Activated CD8-positive, alpha-beta memory T cell treated with anti-CD3 and anti-CD28 coated beads for 4 hours (primary cell): ENCODE measurements around the gene ERMARD.

Experiments used
- DNase-seq, 2 donors: peaks; one replicate each; pipeline ENCODE4 v3.0.0-alpha.2; 2020; ENCODE audit warnings: low read depth in 2 of 2

ERMARD gene

DNA sequence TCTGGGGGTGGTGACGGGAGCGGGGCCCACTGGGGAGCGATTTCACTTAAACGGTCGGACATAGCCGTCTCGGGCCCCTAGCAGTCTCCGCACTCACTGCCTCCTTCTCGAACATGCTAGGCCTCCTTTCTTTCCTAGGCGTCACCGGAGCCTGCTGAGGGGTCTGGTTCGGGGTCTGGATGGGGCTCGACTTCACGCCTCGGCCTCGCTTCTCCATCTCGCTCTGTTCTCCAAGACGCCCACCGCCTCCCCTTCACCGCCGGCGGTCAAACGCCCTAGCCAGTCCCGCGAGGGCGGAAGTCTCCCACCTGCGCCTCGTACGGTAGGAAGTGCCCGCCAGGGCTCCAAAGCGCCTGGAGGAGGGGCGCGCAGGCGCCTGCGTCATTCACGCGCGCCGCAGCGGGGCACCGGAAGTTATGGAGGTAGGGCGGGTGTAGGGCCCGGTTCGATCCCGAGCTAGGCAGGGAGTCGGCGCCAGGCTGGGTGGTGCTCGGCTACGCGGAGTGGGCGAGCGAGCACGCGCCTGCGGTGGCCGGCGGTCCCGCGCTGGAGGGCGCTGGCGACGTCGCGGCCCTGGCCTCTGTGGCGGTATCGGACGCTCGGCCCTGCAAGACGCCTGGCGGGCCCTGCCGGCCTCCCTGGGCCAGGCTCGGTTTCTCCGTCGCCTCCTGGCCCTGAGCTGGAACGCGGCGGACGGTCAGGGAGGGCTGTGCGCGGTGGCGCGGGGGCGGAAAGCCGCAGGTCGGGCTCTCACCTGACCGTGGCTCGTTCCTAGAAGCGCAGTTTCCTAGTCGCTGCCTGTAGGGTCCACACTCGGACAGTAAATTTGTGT, at the start of gene ERMARD, which contains the start of gene DYNLT2:
ERMARD (plus strand) TSS at position 381 of the 832 bp plus-strand sequence; CDS start at position 417, 36 bp downstream.
DYNLT2 (minus strand) TSS at position 331 of the 832 bp plus-strand sequence; CDS start at position 217, 114 bp downstream.
- DNase-seq, result peak; percentile 88 to 89

DNA sequence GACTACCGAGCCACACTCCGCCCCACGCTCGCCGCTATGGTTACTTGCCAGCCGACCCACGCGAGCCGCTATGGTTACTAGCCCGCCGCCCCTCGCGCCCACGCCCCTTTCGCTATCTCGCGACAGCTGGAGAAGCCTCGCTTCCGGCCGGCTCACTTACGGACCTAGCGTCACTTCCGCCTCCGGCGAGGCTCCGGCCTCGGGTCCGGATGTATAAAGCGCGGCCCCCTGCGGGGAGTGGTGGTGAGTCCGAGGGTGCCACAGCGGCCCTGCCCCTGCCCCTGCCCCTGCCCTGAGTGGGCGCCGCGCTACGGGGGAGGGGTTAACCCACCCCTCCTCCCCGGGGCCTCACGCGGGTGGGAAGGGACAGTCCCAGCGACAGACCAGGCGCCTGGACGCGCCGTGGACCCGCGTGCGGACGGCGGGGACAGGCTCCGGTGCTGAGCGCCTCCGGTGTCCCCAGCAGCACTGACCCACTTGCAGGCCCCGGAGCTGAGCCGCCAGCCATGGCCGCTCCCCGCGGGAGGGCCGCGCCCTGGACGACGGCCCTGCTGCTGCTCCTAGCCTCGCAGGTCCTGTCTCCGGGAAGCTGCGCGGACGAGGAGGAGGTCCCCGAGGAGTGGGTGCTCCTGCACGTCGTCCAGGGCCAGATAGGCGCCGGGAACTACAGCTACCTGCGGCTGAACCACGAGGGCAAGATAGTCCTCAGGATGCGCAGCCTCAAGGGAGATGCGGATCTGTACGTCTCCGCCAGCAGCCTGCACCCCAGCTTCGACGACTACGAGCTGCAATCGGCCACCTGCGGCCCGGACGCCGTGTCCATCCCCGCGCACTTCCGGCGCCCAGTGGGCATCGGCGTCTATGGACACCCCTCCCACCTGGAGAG, 49.2 kb upstream of the ERMARD start, which contains the start of the genes C6orf120 and WDR27:
C6orf120 (plus strand) TSS at position 173 of the 886 bp plus-strand sequence; CDS start at position 507, 334 bp downstream.
WDR27 (minus strand) TSS at position 76 of the 886 bp plus-strand sequence. CDS start 13,024 bp downstream, outside the sequence.
- peak; percentile 97 to 98 for DNase-seq

DNA sequence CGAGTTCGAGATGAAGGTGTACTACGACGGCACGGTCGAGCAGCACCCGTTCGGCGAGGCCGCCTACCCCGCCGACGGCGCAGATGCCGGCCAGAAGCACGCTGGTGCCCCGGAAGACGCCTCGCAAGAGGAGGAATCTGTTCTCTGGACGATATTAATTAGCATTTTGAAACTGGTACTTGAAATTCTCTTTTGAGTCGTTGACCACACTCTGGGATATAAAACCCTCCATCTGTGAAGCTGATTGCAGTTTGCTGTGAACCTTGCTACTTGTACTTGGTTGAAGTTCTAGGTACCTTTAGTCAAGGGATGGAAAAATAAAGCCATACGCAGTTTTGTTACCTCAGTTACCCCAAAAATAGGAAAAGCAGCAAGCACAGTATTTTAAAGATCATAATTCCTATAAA, 48.6 kb upstream of the ERMARD start:
- no peak for DNase-seq

DNA sequence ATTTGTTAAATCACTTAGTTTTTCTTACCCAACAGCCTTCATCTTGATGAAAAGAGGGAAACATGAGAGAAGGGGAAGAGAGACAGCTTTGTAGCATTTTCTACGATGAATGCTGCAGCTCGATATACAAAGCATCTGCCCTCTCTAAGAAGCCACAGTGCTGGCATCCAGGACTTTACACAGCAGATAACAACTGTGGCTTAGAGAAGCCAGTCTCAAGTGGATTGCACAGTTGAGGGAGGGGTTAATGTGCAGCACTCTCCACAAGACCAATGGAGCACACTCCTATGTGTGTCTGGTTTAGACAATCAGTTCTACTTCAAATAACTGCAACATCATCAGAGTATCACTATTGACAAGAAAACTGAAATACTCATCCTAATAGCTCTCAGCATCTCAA, 43.6 kb upstream of the ERMARD start:
- DNase-seq, result no peak

DNA sequence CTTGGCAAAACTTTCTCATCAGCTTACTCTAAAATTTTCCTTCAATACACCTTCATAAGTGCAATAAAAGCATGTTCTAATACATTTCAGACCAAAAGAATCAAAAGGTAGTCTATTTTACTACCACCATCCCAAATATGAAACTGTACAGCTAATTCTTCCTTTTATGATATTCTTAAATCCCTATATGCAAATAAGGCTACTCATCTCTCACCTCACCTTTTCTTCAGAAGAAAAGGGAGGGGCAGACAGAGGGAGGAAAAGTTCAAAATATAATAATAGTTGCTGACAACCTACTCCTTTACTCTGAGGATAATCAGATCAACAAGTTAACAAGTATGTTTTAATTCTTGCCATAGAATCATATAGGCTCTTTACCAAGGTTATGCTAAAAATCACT, 42.1 kb upstream of the ERMARD start:
- DNase-seq, result no peak

DNA sequence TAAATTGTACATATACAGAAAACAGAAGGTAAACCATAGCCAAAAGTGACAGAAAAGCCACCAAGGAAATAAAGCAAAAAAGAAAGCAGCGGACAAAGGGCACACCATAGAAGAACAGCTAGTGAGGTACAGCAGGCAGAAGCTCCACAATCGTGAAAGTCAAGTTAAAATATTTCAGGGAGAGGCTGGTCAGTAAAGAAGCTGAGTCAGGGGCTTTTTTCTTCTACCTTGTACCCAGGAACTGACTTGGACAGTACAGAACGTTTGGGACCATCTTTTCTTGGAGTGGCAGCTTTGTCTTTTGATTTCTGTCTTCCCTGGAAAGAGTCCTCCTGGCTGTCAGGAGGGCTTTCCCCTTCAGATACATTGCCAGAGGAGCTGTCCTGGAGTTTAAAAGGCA, 41.4 kb upstream of the ERMARD start:
- DNase-seq, result no peak

DNA sequence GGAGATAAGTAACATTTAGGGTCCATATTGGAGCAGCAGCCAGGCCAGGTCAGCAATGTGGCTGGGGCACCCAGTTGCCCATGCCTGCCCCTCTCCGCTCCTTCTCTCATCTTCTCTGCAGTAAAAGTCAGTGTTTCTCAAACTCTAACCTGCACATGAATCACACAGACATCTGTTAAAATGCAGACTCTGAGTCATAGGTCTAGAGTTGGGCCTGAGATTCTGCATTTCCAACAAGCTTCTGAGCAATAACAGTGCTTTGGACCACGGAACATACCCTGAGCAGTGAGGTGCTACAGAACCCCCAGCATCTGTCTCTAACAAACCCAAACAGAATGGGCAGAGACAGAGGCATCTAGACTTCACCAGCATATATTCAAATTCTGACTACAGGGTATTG, 37.2 kb upstream of the ERMARD start:
- no peak for DNase-seq

DNA sequence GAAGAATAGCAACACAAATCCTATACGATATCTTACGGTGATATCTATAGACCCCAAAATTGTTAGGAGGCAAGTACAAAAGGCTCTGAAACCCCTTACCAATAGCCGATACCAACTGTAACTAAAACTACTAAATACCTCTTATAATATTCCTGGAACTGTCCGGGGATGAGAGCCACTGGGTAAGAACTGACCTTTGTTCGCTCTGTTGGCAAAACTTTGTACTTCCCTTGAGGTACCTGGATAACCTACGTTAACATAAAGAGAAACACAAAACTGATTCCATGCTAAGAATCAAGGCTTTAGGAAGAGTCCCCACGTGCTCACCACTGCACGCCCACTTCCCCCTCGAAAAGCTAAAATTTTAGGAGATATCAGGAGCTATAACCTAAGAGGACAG, 36.8 kb upstream of the ERMARD start:
- no peak for DNase-seq

DNA sequence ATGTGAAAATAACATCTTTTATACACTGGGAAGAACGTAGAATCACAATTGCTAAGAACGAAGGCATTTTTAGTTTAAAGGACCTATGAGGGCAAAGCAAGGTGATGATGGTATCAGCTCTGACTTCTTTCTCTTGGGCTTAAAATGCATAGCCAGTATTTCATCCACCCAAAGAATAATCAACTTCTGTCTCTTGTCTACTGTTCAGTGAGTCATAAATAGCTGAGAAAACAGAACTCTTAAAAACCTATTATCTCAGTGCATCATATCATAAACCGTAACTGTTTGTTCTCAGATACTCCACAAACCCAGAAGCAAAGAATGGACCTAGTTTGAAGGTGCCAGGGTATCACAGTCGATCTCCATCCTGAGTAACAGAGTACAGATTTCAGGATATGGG, 32.3 kb upstream of the ERMARD start:
- DNase-seq, result no peak

DNA sequence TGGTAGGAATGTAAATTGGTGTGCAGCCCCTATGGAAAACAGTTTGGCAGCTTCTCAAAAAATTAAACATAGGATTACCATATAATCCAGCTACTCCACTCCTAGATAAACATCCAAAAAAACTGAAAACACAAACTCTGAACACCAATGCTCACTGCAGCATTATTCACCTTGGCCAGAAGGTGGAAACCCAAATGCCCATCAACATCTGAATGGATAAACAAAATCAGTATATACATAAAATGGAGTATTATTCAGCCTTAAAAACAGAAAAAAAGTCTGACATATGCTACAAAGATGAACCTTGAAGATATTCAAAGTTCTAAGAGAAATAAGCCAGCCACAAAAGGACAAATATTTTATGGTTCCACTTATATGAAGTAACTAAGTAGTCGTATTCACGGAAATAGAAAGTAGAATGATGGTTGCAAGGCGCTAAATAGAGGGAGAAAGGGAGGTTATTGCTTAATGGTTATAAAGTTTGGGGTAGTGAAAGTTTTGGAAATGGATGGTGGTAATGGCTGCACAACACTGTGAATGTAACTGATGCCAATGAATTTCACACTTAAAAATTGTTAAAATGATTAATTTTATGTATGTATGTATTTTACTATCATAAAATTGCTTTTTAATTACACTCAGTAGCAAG, 31.1 kb upstream of the ERMARD start:
- no peak for DNase-seq

DNA sequence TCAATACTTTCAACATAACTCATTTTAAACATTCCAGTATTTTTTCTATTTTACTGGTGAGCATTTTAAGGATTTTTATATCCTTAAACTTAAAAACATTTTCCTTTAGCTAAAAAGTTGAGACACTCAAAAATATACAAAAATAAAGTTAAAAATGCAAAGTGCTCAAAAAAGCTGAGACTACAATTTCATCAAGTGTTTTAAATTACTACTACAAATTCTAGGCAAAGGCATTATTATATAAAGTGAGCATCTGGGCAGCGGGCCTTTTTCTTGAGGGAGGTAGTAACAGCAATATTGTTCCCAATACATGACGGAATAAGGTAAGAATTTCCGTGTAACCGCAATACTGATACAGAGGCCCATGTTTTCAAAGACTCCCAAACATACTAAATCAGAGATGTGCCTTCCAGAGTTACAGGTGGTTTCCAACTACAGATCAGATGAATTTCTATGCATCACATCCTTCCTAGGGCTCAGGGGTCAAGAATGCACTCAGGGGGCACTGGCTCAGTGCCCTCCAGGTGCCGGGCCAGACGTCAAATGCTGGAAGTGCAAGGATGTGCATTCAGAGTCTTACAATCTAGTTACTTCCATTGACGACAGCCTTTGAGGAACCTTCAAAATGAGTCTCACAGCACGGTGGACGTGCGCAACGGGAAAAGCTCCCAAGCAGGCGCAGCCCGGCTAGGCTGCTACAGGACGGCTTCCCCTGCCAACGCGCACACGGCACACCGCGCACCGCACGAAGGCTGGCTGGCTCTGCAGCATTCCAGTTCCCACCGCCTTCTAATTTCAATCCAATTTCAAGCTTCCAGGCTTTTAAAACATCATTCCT, 28.8 kb upstream of the ERMARD start:
- DNase-seq, result no peak

DNA sequence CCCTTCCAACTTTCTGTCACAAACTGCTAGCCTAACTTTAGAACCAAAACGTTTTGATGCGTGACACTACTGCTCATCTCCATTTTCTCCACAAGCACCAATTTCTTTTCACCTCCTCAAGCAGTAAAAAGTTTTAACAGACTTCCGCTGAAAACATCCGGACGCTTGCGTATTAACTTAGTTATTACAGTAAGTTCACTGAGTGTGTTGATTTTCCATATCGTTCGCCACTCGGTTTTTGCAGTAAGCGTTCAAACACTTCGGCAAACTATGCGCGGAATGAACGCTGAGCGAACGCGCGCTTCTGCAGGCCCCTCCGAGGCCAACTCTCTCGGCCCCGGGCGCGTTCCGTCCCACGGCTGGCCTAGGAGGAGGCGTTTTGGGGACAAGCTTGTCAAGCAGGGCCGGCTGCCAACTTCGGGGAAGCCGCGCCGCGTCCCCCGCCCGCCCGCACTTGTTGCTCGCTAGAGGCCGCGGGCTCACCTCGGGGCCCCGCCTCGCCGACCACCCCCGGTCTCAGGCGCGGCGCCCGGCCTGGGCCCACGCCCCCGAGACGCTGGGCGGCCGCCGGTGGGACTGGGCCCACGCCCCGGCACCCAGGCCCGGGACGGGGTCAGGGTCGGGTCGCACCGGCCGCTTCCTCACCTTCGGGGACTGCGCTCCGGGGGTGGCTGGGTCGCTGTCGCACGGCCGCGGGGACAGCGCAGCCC, 28.1 kb upstream of the ERMARD start:
- peak; percentile 34 to 42 for DNase-seq

DNA sequence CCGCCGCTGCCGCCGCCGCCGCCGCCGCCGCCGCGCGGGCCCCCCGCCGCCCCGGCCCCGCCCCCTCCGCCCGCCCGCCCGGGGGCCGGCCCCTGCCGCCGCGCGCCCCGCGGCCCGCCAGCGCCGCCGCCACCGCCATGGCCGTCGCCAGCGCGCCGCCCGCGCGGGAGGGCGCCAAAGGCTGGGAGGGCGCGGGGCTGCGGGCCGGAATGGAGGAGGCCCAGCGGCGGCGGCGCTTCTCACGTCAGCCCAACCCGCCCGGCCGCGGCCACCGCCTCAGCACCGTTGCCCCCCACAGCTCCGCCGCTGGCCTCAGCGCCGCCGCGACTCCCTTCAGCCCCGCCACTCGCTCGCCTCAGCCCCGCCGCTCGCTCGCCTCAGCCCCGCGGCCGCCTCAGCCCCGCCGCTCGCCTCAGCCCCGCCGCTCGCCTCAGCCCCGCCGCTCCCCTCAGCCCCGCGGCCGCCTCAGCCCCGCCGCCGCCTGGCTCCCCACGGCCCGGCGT, 27.4 kb upstream of the ERMARD start:
- no peak for DNase-seq

DNA sequence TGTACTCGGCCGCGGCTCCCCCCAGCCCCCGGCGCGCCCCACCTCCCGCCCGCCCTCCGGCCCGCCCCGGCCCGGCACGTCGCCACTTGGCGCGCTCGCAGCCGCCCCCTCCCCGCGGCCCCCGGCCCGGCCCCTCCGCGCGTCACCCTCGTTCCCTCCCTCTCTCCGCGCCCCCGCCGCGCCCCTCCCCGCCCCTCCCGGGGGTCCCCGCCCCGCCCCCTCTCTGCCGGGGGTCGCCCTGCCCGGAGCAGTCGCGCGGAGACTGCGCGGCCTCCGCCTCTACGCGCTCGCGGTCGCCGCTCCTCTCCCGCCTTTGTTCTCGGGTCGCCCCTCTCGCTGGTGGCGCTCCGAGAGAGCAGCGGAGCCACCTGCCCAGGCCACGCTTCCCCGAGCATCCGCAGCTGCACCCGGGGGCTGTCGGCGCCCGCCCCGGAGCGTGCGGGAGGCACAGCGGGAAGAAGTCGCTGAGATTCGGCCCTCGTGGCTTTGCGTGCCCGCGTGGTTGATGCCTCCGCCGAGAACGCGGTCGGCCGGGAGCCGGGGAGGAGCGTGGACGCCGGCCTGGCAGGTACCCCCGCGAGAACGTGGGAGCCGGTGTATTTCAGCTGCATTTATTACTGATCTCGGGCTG, 26.8 kb upstream of the ERMARD start, which contains the start of gene PHF10:
PHF10 (minus strand) TSS at position 7 of the 631 bp plus-strand sequence. CDS start 569 bp downstream, outside the sequence.
- peak; percentile 50 to 56 for DNase-seq

DNA sequence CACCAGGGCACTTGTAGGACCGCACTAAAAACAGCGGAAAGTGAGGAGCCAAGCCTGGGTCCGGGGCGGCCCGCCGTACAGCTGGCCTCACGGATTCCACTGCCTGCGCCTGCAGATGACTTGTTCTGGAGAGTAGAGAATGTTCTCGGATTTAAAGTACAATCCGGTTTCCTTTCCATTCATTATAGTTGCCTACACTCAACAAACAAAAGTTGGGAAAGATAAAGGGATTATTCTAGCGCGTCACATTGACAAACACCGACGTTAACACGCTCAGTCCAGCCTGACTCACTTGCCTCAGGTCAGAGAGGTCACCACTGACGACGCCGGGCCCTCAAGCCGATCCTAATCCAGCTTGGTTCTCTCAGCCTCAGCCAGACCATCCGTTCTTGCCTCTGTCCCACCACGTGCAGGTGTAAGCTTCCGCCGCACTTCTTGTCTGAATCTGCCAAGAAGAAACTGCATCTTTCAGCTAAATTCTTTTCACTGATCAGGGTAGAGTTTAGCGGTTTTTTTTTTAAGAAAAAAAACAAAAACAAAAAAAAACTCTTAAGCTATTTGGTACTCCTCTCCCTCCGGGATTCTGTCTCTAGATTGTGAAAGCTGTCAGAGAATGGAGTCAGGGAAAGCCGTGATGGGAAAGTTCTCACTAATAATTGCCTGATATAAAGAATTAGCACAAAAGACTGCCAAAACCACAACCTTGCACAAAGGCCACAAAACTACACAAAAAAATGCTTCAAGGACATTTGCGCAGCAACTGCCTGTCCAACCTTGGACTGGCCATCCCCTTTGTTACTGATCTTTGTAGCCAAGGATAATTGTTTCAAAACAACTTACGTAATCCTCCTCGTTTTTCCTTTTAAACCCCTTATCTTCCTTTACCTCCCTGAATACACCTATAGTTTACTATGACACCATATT, 26.0 kb upstream of the ERMARD start:
- no peak for DNase-seq

DNA sequence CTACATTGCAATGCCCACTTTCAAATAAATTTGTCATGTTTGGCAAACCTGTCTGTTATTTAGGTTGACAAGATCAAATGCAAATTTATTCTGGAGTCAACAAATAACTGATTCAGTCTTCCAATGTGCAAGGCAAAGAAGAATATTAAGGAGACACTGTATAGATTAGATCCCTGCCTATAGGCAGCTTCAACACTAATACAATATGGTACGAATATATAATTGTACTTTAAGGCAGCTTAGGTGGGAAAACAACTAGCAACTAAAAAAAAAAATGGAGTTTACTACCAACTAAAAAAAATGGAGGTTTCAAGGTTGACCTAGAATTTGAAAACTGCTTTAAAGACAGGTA, 25.4 kb upstream of the ERMARD start:
- no peak for DNase-seq

DNA sequence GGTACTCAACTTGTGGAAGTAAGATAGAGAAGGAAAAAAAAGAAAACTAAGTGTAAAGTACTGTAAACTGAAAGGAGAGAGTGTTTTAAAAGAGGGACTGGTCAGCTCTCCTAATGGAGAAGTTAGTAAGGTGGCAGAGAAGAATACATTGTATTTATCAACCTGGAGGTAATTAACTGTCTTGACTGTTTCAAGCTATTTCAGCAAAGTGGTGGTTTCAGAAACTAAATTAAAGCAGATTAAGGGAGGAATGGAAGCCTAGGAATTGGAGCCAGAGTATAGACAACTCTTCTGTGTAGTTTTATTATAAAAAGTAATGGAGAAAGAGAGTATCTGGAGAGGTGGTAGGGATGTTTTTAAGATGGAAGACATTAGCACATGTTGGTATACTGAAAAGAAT, 24.5 kb upstream of the ERMARD start:
- no peak for DNase-seq

DNA sequence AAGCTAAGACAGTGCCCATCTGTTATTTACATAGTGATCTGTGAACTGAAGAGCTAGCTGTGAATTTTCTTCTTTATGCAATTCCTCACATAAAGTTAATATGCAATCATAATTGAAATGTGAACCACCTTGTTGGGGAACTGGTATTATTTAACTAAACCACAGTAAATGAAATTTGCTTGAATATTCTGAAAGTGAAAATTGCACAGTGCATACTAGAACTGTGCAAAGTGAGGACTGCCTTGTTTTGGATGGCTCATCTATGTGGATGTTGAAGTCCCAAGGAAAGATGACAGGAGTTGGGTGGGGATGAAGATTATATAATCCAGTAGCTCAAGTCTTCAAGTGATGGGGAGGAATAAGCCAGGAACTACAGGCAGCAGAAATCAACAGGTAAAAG, 21.5 kb upstream of the ERMARD start:
- DNase-seq, result no peak
